NCI-H1436 treated with DMSO at 0.1 percent for 48 hours (cell line): Measurements from ENCODE around the gene DAB2IP.
"Not testable (repeated sequence)": the region's sequence is repeated elsewhere in the genome, so short reads cannot be mapped to it uniquely, and the experiment has no call there.

ENCODE experiments used
- DNase-seq: peaks from one replicate; lab custom pipeline; 2025; lab: John Stamatoyannopoulos, UW

Gene DAB2IP

GRCh38 chr9:121626012-121626411 is 25.4 kb upstream of the DAB2IP start:
- DNase-seq: no peak

GRCh38 chr9:121627427-121627826 is 24.0 kb upstream of the DAB2IP start:
- no peak for DNase-seq

GRCh38 chr9:121628401-121628800 is 23.0 kb upstream of the DAB2IP start:
- DNase-seq: no peak

DNA sequence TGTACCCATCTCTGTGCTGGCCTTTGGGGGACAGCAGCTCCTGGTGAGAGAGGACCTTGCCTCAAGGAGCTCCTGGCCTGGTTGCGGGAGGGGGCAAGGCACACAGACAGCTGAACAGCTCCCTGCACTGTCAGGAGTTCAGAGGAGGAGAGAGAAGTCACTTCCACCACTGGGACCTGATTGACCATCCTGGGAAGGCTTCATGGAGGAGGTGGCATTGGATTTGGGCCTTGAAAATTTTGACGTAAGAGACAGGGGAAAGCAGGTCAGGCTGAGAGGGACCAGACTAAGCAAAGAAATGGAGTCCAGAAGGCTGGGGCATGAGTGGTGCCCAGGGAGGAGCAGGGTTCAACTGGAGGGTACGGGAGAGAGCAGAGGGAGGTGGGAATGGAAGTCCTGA is 20.3 kb upstream of the DAB2IP start:
- DNase-seq: no peak

GRCh38 chr9:121631978-121632418 is 19.4 kb upstream of the DAB2IP start:
- DNase-seq: no peak

GRCh38 chr9:121633119-121633714 is 18.2 kb upstream of the DAB2IP start:
- no peak for DNase-seq

GRCh38 chr9:121633736-121634135 is 17.7 kb upstream of the DAB2IP start:
- DNase-seq: no peak

DNA sequence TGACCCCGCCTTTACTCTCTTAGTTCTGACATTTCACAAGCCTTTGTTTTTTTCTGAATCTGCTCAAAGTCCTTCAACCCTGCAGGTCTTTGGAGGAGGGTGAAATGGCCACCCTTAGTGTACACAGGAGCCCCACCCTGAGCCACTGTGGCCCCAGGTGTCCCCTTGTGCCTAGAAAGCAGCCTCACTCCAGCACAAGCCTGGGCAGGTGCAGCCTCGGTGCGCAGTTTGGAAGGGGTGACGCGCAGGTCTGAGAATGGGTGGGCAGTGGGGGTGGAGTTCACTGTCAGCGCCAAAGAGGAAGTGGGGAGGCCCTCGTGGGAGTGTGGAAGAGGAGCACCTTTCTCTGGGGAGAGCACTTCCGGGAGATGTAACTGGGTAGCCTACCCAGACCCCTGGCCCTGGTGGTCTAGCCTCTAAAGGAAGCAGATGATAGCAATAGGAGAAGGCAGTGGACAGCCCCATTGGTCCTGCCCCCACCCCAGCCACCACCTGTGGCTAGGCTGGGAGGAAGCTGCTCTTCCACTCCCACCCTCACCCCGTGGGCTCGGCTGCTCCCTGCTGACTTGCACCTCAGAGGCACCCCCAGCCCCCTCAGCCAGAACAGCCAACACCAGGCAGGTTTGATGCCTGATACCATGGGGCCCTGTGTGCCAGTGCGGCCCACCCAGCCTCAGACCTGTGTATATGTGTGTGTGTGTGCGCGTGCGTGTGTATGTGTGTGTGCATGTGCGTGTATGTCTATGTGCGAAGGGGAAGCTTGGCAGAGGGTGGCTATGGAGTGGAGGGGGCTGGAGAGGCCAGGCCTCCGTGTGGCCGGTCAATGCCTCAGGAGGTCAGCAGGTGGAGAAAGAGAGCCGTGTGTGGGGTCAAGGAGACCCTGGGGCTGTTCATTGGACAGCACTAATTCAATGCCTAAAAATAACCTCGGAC is 16.8 kb upstream of the DAB2IP start:
- DNase-seq: no peak

DNA sequence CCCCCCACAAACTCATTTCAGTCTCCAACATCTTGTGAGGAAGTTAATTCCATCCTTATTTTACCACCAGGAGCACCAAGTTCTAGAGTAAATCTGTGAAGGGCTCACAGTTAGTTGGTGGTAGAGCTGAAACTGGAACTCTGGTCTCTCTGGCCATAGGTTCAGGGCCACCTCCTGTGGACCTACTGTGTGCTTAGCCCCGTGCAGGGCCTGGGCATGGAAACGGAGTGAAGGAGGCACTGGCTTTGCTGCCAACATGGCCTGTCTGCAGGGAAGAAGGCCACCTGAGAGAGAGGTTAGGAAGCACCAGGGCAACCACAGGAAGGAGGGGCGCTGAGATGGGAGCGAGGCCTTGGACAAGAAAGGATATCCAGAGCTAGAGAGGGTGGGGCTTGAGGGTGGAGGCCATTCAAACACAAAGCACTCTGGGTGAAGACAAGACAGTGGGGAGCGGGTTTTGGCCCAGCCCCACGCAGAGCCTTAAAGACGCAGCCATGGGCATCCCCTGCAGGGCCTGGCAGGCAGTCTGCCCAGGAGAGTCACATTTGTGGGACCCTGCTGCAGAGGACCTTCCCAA is 16.0 kb upstream of the DAB2IP start:
- no peak for DNase-seq

DNA sequence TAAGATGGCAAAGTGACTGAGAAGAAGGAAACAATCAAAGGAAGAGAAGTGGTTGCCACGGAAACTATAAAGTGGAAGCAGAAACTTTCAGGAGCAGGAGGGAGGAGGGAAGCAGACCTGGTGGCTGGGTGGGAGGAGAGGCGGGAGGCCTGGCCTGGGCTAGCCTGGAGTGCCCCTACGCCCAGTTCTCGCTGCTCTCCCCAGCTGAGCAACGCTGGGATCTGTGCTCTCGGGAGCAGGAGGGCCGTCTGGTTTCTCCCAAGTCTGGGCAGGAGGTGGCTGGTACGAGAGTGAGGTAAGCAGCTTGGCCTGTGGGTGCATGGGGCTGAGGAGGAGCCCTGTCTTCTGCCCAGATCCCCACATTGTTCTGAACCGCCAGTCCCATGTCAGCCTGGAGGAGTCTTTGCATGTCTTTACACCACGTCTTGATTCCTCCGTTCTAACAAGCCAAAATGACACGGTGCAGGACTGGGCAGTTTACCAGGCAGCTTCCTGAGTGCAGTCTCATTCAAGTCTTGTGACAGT is 15.0 kb upstream of the DAB2IP start:
- no peak for DNase-seq

DNA sequence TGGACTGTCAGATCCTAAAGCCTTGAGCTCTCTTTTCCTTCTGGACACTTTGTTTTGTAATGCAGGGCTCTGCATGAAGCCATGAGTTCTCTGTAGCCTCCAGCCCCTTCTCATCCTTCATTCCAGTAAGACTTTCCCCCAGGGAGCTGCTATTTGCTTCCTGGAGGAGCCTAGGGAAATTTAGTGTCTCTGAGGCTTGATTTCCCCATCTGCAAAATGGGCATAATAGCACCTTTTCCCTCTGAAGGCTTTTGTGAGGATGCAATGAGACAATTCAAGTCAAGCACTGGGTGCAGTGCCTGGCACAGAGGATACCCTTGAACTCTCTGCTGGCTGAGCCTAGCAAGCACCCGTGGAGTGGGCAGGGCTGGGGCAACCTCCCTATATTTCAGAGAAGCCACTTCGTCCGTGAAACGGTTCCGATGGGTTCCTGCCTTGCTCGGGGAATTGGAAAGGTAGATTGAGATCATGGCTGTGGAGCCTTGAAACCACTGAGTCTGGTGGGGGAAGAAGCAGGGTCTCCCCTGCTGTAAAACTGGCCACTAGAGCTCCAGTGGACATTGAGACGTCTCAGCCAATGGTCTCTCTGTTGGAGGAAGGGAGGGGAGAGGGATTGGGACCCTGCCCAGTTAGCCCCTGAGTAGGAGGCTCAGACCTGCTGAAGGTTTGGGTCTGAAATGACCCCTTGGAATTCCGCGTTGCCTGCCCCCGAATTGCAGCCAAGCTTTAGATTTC is 14.3 kb upstream of the DAB2IP start:
- DNase-seq: no peak

GRCh38 chr9:121637713-121638220 is 13.7 kb upstream of the DAB2IP start:
- DNase-seq: no peak

DNA sequence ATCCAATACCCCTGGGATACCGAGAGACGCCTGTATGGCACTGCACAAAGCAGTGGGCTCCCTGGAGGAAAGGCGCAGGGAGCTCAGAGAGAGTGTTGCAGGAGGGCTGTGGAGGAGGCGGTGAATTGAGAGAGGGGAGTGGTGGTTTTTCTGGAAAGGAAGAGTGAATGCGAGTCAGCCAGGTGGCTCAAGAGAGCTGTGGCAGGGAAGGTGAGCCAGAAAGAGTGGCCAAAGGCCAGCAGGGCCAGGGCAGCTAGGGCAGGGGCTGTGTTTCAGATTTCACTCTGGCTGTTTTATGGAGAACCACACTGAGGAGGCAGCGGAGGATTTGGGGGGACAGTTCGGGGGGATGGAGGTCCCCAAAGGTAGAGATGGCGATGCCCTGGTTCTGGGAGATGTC is 13.0 kb upstream of the DAB2IP start:
- no peak for DNase-seq

DNA sequence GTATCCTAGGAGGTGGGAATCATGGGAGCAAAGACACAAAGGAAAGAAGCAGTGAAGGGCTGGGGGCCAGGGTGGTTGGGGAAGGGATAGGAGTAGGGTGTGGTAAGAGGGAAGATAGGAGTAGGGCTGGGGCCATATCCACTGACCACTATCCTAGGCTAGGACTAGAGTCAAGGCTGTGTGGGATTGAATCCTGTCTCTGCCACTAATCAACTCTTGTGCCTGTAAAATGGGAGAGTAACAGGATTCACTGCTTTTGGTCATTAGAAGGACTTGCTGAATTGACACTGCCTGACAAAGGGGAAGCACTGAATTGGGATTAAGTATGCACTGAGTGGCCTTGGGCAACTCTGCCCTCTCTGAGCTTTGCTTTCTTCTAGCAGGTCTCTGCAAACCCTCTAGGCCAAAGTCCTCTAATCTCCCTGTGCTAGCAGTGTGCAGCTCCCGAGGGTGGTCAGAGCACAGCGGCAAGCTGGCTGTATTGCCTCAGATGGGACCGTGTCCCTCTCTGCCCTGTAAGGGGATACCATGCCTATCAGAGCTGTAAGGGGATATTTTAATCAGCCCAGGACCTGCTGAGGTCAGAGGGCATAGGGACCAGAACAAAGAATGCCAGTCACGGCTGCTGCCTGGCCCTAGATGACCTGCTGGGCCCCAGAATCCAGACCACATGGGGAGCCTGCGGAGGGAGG is 12.4 kb upstream of the DAB2IP start:
- no peak for DNase-seq

GRCh38 chr9:121639619-121640018 is 11.8 kb upstream of the DAB2IP start:
- DNase-seq: no peak

- no peak for DNase-seq
Measured at GRCh38 chr9:121640076-121640475, 11.4 kb upstream of the DAB2IP start.

DNA sequence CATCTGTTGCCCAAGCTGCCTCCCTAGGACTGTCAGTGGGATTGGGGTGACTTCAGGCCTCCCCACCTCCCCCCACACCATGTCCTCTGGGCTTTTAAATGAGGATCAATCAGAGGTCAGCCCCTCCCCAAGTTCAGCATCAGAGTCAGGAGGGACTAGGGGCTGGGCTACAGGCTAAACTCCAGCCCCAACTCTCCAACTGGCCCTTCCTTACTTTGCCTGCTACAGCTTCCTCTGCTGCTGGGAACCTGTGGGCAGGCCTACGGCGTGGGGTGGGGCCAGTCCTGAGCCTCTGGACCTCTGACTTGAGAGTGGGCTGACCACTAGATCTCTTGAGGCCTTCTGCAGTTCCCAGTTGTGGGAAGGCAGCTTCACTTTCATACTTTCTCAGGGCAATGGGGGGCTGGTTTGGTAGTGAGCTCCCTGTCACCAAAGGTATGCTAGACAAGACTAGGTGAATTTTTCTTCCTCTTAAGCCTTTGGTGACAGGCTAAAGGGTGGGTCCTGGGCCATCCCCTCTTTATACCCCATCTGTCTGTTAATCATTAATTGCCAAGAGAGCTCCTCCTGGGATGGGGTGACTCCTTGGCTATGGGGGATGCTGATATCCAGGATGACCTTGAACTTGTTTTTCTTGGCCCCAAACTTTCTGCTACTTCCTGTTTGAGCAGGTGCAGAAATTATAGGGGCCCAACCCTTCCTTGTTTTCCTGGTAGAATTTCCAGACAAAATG is 10.8 kb upstream of the DAB2IP start:
- DNase-seq: no peak

DNA sequence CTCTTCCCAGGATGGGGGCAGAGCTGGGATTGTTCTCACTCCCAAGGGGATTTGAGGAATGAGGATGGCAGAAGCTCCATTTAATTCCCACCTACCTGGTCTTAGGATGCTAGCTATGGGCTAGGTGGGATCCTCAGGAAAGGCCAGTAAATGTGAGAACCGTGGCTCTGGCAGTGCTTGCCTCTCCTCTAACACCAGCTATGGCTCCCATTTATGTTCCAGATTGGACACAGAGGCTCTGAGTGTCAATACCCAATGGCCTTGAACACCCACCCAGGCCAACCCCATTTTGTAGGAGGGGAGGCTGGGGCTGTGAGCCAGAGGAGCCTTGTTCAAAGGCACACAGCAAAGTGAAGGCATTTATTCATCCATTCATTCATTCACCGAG is 10.2 kb upstream of the DAB2IP start:
- no peak for DNase-seq

DNA sequence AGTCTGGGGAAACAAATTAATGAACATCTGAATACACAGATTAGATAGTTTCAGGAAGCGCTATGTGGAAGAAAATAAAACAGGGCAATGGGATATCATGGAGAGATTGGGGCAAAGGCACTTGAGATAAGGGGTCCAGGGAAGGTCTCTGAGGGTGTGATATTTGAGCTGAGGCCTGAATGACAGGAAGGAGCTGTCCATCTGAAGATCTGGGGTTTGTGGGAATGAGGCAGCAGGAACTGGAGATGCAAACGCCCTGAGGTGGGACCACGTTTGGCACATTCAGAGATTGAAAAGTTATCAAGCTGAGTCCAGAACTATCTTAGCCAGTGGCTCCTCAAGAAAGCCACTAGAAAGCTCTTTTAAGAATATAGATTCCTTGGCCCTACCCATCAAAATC is 8.7 kb upstream of the DAB2IP start:
- DNase-seq: no peak

DNA sequence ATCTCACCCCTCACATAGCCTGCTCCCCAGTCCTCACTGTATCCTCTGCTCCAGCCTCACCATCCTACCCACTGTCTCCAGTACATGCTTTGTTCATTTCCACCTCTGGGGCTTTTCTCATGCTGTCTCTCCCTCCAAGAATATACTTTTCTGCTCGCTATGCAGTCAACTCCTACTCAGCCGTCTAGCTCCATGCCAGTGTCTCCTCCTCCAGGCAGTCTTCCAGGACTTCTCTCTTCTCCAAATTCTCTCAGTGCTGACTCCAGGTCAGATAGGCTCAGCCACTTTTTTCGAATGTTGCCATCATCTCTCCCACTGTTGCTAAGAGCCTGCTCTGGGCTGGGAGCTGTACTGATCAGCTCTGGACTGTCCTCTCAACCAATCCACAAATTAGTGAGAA is 8.0 kb upstream of the DAB2IP start:
- DNase-seq: no peak

DNA sequence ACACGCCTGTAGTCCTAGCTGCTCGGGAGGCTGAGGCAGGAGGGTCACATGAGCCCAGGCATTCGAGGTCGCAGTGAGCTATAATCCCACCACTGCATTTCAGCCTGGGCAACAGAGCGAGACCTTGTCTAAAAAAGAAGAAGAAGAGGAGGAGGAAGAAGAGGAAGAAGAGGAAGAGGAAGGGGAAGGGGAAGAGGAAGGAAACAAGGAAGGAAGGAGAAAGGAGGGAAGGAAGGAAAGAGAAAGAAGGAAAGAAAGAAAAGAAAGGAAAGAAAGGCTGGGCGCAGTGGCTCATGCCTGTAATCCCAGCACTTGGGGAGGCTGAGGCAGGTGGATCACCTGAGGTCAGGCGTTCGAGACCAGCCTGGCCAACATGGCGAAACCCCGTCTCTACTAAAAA is 7.4 kb upstream of the DAB2IP start:
- not testable (repeated sequence) for DNase-seq
